Measurements from ENCODE around the gene VAMP8.

VAMP8 gene

DNA sequence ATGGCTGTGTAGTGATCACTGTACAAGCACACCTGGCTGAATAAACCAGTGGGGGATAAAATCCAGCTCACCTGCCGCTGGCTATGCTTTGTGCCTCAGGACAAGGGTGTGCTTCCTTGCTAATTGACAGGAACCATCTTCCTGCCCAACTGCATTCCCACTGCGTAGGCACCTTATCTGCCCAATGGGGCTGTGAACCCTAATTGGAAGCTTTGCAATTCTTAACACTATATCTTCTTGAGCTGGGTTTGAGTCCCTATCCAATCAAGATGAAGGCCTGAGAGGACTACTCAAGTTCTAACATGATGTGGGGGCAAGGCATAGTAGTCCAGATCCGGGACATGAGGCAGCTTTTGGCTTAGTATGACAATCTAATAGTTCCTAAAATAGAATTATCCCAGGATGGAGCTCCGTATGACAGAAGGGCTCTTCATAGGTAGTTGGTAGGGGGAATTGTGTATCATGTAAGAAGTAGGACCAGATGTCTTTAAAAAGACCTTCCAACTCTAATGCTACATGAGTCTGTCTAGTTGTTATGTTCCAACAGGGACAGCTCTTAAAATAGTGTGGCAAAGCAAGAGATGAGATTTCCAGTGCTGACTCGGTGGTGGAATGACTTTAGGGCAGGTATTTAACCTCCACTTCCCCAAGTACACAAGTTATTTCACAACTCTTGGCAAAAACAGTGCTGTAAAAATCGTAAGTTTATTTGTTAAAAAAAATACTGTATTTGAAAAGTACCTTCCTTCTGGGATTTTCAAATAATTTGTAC is 27.4 kb downstream of the VAMP8 start:
- TF ChIP-seq, protein P1, sequence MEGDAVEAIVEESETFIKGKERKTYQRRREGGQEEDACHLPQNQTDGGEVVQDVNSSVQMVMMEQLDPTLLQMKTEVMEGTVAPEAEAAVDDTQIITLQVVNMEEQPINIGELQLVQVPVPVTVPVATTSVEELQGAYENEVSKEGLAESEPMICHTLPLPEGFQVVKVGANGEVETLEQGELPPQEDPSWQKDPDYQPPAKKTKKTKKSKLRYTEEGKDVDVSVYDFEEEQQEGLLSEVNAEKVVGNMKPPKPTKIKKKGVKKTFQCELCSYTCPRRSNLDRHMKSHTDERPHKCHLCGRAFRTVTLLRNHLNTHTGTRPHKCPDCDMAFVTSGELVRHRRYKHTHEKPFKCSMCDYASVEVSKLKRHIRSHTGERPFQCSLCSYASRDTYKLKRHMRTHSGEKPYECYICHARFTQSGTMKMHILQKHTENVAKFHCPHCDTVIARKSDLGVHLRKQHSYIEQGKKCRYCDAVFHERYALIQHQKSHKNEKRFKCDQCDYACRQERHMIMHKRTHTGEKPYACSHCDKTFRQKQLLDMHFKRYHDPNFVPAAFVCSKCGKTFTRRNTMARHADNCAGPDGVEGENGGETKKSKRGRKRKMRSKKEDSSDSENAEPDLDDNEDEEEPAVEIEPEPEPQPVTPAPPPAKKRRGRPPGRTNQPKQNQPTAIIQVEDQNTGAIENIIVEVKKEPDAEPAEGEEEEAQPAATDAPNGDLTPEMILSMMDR (conservative IDR thresholded peaks at IDR 0.05) = no peak
- H3K27ac ChIP-seq = no peak overlapping the region

DNA sequence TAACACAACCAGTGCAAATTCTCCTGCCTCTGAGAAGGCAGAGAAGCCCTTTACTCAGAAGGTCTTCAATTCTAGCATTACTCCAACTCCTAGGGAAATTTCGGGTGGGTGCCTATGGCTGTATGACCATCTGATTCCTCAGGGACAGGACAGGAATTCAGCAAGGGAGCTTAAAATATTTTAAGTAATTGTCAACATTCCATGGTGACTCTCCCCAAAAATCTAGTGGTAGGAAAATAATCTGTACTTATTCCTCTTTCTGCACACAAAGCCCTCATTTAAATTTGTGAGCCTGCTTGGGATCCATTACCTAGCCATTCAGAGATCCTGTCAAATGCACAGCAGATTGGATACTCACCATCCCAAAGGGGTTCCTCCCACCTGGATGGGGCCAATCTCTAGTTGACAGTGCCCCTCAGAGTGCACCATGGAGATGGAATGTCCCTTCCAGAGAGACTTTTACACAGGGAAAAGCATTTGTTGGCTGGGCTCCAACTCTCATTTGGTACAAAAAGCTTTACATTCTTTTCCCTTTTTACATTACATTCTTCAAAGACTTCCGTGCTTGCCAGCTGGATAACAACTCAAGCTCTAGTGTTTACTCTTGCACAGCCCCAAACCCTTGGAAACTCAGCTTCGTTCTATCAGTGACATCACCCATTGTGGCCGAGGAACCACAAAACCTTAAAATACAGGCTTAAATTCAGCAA is 28.2 kb downstream of the VAMP8 start:
- TF ChIP-seq, protein P1 (conservative IDR thresholded peaks at IDR 0.05) = no peak

DNA sequence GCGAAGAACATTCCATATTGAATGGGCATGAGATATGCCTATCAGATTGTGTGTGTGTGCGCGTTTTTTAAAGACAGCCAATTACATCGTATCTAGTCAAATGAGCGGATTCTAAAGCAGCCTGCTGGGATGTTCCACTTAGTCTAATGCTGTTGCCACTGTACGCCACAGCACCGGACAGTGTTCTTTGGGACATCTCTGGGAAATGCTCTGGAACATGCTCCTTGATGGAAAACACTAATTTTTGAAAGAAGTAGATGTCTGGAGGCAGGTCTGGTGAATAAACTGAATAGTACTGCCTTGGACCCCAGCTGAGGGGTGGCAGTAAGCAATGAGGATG is 28.7 kb downstream of the VAMP8 start:
- TF ChIP-seq, protein P1 (conservative IDR thresholded peaks at IDR 0.05) = no peak
- no peak overlapping the region for H3K27ac ChIP-seq

More for the DNA sequence above, 28.2 kb downstream of the VAMP8 start:
- H3K27ac ChIP-seq = no peak overlapping the region

DNA sequence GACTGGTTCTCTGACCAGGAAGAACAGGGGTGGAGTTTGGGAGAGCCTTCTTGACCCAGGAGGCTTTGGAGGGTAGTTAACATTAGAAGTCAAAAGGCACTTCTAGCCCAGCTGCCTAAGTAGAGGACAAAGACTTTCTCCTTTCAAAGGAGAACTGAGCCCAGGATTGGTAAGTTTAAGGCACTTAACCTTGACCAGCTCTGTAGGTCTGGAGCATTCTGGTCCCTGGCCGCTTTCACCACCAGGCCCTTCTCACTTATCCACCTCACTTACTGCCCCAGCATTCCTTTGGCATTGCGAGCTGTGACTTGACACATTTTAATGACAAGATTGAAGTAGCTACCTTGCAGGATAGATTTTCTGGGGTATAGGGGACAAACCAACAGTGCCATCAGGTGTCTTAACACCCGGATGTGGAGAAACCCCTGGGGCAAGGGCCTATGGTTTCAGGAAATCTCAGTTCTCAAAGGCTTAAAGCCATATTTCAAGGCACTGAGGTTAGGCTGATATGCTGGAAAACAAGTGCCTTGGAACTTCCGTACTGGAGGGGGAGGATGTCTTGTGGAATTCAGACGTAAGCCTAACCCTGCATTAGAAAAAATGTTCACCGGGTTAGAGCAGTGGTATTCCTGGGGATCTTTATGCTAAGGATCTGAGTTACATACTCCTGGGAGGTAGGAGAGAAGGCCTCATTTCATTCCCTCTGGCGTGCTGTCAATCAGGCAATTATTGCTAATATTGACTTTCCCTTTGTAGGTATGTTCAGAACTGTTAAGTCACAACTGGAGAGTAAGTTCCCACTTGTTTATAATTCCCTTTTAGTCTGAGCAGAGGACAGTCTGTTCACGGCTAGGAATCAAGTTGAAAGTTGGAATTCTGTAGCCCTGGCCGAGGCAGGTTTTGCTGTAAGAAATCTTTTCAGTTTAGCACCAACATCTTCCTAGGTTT is 30.2 kb downstream of the VAMP8 start:
- TF ChIP-seq, protein P1 (conservative IDR thresholded peaks at IDR 0.05) = no peak
- H3K27ac ChIP-seq = peak overlapping the region; percentile 30; the same call in 1 of the 2 replicates

DNA sequence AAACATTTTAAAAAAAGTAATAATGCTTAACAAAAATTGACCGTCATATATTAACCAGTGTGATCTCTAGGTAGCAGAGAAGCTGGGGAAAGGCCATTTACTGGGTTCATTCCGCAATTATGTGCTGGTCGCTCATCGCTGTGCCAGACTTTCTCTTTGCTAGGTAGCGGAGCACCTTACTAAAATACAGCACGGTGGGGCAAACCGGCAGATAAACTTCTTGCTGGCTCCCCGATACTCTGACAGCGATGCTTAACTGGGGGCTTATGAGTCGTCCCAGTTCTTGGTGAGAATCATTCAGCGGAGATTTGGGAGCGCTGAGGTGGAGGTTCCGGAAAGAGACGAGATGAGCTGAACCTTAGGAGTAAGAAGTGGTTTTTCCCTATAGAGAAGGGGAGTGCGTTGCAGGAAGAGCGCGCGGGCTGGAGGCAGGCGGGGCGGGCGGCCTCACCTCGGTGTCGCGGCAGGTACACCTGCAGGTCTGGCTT is 33.9 kb downstream of the VAMP8 start:
- H3K27ac ChIP-seq = peak overlapping the region; percentile 89
- TF ChIP-seq, protein P1 (conservative IDR thresholded peaks at IDR 0.05) = no peak

DNA sequence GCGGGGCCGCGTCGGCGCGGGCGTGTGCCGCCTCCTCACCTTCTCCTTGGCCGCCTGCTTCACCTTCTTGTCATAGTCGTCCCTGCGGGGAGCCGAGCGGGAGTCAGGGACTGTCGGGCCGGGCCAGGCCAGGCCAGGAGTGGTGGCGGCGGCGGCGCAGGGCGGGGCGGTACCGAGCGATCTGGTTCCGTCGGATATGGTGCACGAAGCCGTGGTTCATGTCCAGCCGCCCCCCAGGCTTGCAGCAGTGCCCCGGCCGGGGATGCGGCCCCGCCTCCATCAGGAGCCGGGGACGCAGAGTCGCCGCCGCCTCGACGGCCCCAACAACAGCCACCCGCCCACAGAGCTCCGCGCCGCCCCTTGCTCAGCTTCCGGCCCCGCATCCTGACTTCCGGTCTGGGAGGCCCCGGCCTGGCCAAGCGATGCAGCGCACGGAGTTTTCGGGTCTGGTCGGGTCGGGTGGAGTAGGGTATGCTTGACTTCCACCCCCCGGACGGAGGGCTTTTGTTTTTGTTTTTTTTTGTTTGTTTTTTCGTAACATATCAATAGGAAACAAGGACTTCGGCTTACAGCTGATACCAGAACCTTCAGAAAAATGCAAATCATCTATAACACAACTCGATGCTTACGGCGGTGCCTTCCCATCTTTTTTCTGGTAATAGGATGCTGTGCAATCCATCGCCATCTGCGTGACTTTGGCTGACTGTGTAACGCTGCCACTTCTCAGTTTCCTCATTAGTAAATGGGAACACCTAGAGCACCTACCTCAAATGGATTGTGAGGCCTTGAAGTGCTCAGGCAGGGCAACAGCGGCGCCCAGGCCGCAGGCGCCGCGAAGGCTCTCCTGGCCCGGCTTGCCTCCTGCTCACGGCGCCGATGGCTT is 34.6 kb downstream of the VAMP8 start, which contains the start of gene C2orf68:
Gene C2orf68 (minus strand): TSS at position 362 of the 883 bp plus-strand sequence. CDS start 82 bp downstream, at position 280.
- TF ChIP-seq, protein P1 (conservative IDR thresholded peaks at IDR 0.05) = no peak

More for the DNA sequence above, 34.6 kb downstream of the VAMP8 start, which contains the start of gene C2orf68:
- peak within 1 kb of the TSS; percentile 89 for H3K27ac ChIP-seq

All from VCaP (cell line).